Neural progenitor cell (in vitro differentiated cells): ENCODE results near the gene SVBP.

Experiments
- CTCF ChIP-seq: fragments of 200-600 bp; sonication (generic); IDR thresholded peaks from 2 replicates; pipeline ENCODE4 v1.5.1; 2017; ENCODE audit warnings: antibody characterized with exemption, mild to moderate bottlenecking
- EZH2 ChIP-seq: fragments of 200-600 bp; sonication (generic); IDR thresholded peaks from 2 replicates; pipeline ENCODE4 v1.6.1; 2017; ENCODE audit warnings: antibody characterized with exemption, mild to moderate bottlenecking, moderate library complexity
- EZH2phosphoT487 ChIP-seq: fragments of 200-600 bp; sonication (generic); IDR thresholded peaks from 2 replicates; pipeline ENCODE4 v1.6.1; 2017; ENCODE audit warnings: antibody characterized with exemption

DNA sequence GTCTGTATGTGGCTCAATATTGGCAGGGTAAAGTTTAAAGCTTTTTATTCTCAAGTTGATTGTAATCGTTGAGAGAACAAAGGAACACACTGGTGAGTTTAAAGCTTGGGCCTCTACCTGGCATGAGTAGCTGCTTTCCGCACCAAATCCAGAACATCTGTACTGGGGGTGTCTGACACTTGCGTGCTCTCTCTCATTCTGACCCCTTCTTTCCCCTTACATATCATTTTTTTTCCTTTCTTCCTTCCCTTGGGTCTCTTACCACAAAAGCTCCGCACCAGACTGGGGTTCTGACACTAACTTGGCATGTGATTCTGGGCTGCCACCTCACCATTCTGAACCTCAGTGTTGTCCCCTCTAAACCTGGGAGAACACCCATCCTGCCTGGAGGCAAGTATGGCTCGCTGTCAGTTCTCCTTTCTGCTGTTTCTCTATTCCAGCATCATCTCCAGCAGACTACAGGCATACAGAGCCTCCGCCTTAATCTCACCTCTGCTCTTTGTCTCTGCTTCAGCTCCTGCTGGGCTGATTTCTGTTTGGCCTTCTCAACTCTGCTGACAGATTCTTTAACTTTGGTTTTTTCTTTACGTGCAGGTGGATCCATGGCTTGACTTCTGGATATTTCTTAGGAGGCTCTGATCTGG is 1.1 kb downstream of the SVBP start:
- TF ChIP-seq CTCF (no peak), EZH2phosphoT487 (no peak), EZH2 (no peak)
